ENCODE measurements around the gene PRPF18. TPM values are rescaled to one million over a fixed set of nuclear protein-coding genes. Genes with fewer than 3 reads are reported as not detected.
A peak's percentile ranks its signal among the peaks of the same experiment; 100 is the strongest.
"Not testable (repeated sequence)": the region's sequence is repeated elsewhere in the genome, so short reads cannot be mapped to it uniquely, and the experiment has no call there.

Gene PRPF18, protein sequence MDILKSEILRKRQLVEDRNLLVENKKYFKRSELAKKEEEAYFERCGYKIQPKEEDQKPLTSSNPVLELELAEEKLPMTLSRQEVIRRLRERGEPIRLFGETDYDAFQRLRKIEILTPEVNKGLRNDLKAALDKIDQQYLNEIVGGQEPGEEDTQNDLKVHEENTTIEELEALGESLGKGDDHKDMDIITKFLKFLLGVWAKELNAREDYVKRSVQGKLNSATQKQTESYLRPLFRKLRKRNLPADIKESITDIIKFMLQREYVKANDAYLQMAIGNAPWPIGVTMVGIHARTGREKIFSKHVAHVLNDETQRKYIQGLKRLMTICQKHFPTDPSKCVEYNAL
- total RNA-seq, result 20.7 and 26.1 TPM in 2 replicates

DNA sequence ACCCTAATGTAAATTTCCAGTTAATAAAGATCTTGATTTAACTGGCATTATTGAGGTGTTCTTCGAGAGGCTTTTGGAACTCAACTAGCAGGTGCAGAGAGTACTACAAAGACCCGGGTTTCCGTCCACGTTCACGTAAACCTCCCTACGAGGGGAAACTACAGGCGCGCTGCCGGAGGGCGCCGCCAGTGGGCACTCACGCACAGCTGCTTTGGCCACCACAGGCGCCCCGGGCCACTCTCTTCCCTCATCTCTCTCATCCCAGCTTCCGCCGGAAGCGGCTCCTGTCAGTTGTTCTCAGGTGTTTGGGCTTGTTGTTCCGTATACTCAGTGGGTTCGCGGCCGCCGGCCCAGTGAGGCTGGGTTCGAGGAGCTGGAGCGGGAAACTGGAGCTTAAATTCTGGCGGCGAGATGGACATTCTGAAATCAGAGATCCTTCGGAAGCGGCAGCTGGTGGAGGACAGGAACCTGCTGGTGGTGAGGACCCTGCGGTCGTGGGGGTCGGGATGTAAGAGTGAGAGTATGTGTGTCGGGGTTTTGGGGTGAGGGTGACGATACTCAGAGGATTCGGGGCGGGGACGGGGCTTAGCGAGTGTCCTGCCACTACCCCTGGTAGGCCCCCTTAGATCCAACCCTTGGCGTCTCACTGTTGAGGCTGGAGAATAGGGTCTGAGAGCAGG, at the start of gene PRPF18:
Gene PRPF18, plus strand, starts transcription at position 290 of the 680 bp plus-strand sequence. Its CDS starts 122 bp downstream, at position 412.
- H3K36me3 Mint-ChIP-seq (ENCODE audit: low read depth), result peaks cover 18% of the 10 kb centered on the region
- POLR2A ChIA-PET, result interaction anchor here (1.0 to 1.1 kb wide), 2 partner anchors 284 to 287 kb away, joined by 3 to 4 read pairs; partner anchors contain the start of gene PHYH
- DNase-seq (peak; percentile 93), ATAC-seq (ENCODE audit: low read depth) (peak; percentile 100)
- peaks cover 29% of the 10 kb centered on the region for H3K4me1 Mint-ChIP-seq
- TF ChIP-seq, protein P1, sequence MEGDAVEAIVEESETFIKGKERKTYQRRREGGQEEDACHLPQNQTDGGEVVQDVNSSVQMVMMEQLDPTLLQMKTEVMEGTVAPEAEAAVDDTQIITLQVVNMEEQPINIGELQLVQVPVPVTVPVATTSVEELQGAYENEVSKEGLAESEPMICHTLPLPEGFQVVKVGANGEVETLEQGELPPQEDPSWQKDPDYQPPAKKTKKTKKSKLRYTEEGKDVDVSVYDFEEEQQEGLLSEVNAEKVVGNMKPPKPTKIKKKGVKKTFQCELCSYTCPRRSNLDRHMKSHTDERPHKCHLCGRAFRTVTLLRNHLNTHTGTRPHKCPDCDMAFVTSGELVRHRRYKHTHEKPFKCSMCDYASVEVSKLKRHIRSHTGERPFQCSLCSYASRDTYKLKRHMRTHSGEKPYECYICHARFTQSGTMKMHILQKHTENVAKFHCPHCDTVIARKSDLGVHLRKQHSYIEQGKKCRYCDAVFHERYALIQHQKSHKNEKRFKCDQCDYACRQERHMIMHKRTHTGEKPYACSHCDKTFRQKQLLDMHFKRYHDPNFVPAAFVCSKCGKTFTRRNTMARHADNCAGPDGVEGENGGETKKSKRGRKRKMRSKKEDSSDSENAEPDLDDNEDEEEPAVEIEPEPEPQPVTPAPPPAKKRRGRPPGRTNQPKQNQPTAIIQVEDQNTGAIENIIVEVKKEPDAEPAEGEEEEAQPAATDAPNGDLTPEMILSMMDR (IDR thresholded peaks at IDR 0.05), result peak; percentile 80
- H3K9me3 Mint-ChIP-seq, result no peaks in the 10 kb centered on the region
- H3K27me3 Mint-ChIP-seq, result peaks cover 19% of the 10 kb centered on the region
- peak within 1 kb of the TSS; percentile 98 for H3K27ac Mint-ChIP-seq
- intact Hi-C loops (cut with micrococcal nuclease), result loop anchor here (1.0 to 10.0 kb wide), 9 partner anchors 30 to 1580 kb away; partner anchors contain the start of genes MCM10, NMT2, PHYH and SUV39H2
- peak within 1 kb of the TSS; percentile 100 for H3K4me3 Mint-ChIP-seq
- CTCF ChIA-PET, result interaction anchor here (0.7 kb wide), 1 partner anchor 215 kb away, joined by 4 read pairs; no protein-coding TSS in a partner anchor

DNA sequence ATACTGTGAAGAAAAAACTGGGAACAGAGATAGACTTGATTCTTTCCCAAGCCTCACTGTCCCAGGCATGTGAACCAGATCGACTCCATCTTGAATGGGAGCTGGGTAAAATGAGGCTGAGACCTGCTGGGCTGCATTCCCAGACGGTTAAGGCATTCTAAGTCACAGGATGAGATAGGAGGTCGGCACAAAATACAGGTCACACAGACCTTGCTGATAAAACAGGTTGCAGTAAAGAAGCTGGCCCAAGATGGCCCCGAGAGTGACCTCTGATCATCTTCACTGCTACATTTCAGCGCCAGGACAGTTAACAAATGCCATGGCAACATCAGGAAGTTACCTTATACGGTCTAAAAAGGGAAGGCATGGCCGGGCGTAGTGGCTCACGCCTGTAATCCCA, 48.8 kb upstream of the PRPF18 start:
- H3K9me3 Mint-ChIP-seq, result not testable (repeated sequence)
- intact Hi-C loops (cut with micrococcal nuclease), result loop anchor here (2.0 to 10.0 kb wide), 2 partner anchors 377 to 443 kb away; partner anchors contain the start of gene MCM10
- H3K27me3 Mint-ChIP-seq, result peaks cover 45% of the 10 kb centered on the region

DNA sequence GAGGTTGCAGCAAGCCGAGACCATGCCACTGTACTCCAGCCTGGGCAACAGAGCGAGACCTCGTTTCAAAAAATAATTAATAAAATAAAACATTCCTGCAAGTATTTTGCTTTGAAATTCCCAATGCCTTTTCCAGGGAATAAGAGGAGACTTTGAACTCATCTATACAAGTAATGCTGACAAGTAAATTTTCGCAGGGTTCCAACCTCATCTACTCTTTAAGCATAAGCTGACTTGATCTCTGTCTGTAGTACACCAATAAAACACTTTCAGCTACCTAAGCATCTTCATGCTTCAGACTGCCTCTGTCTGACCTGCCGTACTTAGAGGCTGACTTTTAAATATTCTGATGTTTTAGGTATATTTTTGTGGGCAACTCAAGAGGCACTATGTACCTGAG, 44.2 kb upstream of the PRPF18 start:
- DNase-seq (no peak), ATAC-seq (ENCODE audit: low read depth) (no peak)
- ChIA-PET POLR2A (no interaction called here), CTCF (interaction anchor here (0.5 to 1.0 kb wide), 2 partner anchors 9 to 170 kb away, joined by 3 to 4 read pairs; no protein-coding TSS in a partner anchor)
- Mint-ChIP-seq H3K9me3 (peaks cover 3% of the 10 kb centered on the region), H3K36me3 (ENCODE audit: low read depth) (no peaks in the 10 kb centered on the region), H3K27me3 (peaks cover 48% of the 10 kb centered on the region), H3K27ac (no peak overlapping the region), H3K4me3 (no peak overlapping the region), H3K4me1 (no peaks in the 10 kb centered on the region)
- TF ChIP-seq, protein P1 (IDR thresholded peaks at IDR 0.05), result no peak
- intact Hi-C loops (cut with micrococcal nuclease), result no loop called here

More for the DNA sequence above, 48.8 kb upstream of the PRPF18 start:
- CTCF ChIA-PET, result interaction anchor here (2.4 kb wide), 1 partner anchor 166 kb away, joined by 24 read pairs; no protein-coding TSS in a partner anchor
- H3K4me1 Mint-ChIP-seq; POLR2A ChIA-PET; ATAC-seq (ENCODE audit: low read depth); H3K36me3 Mint-ChIP-seq (ENCODE audit: low read depth); H3K27ac Mint-ChIP-seq; DNase-seq; H3K4me3 Mint-ChIP-seq: not testable (repeated sequence)

DNA sequence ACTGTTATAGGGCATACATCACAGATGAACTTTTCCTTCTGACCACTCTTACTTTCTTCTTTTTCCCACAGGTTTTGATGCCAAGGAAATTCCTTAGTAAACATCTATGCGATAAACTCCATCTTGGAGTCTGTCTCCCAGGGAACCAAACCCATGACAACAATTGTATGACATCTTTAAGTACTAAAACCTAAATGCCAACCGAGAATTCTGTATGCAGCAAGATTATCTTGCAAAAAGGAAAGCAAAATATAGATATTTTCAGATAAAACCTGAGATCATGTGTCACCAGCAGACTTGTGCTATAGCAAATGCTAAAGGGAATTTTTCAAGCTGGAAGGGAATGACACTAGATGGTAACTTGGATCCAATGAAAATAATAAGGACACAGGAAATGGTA, 36.0 kb upstream of the PRPF18 start:
- CTCF ChIA-PET, result no interaction called here
- intact Hi-C loops (cut with micrococcal nuclease), result no loop called here
- Mint-ChIP-seq H3K9me3 (peaks cover 31% of the 10 kb centered on the region), H3K36me3 (ENCODE audit: low read depth) (peaks cover 2% of the 10 kb centered on the region), H3K27ac (no peak overlapping the region), H3K27me3 (peaks cover 35% of the 10 kb centered on the region), H3K4me1 (no peaks in the 10 kb centered on the region), H3K4me3 (no peak overlapping the region)
- TF ChIP-seq, protein P1 (IDR thresholded peaks at IDR 0.05), result no peak
- DNase-seq (no peak), ATAC-seq (ENCODE audit: low read depth) (no peak)
- POLR2A ChIA-PET, result no interaction called here

DNA sequence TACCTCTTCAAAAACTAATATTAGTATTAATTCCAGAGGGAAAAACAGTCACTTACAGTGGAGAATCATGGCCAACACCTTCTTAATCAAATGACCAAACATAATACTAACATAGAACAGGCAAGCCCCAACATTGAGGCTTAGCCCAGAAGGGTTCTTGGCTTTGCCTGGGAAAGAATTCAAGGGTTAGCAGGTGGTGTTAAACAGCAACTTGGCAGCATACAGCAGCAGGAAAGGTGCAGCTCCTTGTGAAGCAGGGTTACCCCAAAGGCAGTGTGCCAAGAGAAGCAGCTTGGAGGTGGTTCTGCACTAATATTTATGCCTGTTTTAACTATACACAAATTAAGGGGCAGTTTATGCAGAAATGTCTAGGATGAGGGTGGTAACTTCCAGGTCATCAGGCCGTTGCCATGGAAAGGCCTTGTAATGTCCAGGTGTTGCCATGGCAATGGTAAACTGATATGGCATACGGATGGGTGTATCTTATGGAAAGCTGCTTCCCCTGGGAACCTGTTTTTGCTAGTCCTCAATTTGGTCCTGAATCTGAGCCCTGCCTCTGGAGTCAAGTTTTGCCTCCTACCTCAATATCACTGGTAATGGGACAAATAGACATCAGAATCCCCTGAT, 30.8 kb upstream of the PRPF18 start:
- H3K36me3 Mint-ChIP-seq (ENCODE audit: low read depth), result no peaks in the 10 kb centered on the region
- DNase-seq, result no peak
- H3K27me3 Mint-ChIP-seq, result peaks cover 8% of the 10 kb centered on the region
- POLR2A ChIA-PET, result no interaction called here
- ATAC-seq (ENCODE audit: low read depth), result no peak
- TF ChIP-seq, protein P1 (IDR thresholded peaks at IDR 0.05), result no peak
- CTCF ChIA-PET, result no interaction called here
- H3K4me1 Mint-ChIP-seq, result peaks cover 2% of the 10 kb centered on the region
- intact Hi-C loops (cut with micrococcal nuclease), result loop anchor here (2.0 kb wide), 1 partner anchor 31 kb away; the partner anchor contains the start of gene PRPF18
- H3K27ac Mint-ChIP-seq, result no peak overlapping the region
- no peak overlapping the region for H3K4me3 Mint-ChIP-seq
- peaks cover 7% of the 10 kb centered on the region for H3K9me3 Mint-ChIP-seq
